Right renal cortex interstitium (tissue), 3 donors: ENCODE measurements around the gene ACAD9. TPM values are rescaled to one million over a fixed set of nuclear protein-coding genes. Genes with fewer than 3 reads are reported as not detected.

Experiments
- DNase-seq, 3 donors: peaks; one replicate each; pipeline ENCODE4 v3.0.0-alpha.2; 2013; ENCODE audit warnings: low read depth in 3 of 3, low spot score in 2 of 3
- polyA plus RNA-seq, 3 donors: library from polyadenylated mRNA; unstranded; fragments of 120-200 nt; gene quantifications; one replicate each; pipeline ENCODE4 v1.2.1, GENCODE V29; 2013; ENCODE audit not compliant: insufficient read length in 3 of 3

Gene ACAD9
- polyA plus RNA-seq, 3 donors = 28.4 to 35.7 (median 34.5) TPM

DNA sequence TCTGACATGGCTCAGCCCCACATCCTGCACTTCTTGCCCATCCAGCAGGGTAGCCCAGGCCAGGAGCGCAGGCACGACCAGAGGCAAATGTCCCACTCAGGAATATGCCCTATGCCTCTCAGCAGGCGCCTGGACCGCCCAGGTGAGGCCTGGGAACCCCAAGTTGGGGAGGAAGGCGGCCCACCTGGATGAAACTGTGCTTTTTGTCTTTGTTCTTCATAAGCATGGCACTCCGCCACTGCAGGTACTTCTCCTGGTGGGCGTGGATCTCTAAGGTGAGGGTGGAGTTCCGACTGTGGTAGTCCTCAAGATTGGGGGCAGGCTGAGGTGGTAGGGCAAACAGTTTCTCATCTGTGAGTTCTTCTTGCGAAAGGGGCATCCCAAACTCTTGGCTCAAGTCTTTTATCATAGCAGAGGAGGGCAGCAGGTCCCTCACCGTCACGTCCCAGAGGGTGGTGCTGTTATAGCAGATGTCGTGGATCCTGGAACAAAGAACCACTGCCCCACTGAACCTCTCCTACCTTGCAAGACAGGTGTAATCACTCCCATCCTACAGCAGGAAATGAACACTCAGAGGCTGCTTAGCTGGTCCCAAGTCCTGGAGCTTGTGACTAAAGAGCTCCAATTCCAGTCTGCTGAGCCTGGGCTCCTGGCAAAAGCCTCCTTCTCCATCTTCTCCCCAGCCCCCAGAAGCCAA lies 53.2 kb downstream of the ACAD9 start:
- DNase-seq = no peak

DNA sequence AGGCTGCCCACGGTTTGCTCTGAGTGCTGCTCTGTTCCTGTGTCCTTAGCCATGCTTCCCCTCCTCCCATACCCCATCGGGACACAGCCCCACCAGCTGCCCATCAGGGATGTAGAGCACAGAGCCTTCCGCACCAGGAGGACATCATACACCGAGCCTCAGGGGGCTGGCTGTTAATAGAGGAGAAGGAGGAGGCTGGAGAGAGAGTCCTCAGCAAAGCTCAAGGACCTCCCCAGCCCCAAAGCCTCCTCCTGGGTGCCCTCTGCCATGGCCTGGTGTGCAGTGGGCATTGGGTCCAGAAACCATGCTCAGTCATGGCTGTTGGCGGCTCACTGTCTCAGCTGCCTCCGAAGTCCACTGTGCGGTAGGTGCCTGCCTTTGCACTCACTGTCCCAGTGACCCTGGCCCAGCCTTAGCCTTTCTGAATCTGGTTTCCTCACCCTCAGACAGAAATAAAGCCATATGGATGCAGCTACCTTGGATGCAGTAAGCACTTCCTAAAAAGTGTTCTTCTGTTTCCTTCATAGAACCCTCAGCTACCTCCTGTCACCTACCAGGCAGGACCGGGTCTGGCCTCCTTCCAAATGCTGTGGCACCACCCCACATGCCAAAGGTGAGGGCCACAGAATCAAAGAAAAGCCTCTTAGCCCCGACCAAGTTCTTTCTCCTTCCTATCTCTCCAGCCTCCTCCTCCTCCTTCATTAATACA lies 53.9 kb downstream of the ACAD9 start:
- DNase-seq = no peak

DNA sequence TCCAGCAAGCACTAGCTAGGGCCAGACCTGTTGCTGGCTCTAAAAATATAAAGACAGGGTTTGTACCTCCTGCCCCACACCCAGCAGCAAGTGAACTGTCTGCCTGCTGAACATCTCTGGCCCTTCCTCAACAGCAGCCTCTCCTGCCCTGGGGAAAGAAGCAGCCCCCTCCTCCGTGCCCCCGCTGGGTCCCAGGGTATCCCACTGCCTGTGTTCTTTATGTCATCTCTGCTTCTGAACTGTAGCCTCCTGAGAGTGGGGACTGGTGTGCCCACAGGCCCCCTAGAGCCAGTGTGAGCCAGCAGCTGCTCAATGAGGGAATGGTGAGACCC lies 54.5 kb downstream of the ACAD9 start:
- DNase-seq = no peak

DNA sequence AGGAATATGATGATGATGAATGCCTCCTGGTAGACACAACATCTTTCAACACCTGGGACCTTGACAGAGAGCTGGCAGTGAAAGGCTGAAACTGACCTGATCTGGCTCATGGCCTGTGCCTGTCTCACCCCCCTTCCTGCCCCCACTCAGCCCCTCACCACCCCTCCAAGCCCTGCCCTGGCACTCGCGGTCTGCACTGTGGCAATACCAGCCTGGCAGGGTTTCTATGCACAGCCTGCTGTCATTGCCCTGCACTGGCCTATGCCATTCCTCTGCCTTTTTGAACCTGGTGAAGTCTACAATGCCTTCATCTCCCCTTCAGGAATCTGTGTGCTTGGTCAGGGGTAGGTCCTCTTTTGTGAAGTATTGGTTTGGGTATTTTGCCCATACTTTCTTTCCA lies 56.5 kb downstream of the ACAD9 start:
- DNase-seq = no peak

DNA sequence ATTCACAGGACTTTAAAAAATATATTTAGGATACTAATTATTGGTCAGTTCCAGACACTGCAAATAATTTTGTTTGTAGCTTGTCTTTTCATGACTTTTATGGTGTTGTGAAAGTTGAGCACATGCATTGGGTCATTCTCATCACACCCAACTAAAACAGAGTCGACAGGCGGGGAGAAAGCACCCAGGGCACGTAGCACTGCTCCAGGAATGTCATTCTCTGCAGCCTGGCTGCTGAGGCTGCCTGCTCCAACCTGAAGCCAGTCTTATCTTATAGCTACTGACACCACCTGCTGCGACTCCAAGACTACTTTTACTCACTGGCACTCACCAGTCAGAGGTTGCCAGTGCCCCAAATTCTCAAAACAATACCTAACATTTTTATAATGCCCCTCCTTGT lies 56.9 kb downstream of the ACAD9 start:
- DNase-seq = no peak

DNA sequence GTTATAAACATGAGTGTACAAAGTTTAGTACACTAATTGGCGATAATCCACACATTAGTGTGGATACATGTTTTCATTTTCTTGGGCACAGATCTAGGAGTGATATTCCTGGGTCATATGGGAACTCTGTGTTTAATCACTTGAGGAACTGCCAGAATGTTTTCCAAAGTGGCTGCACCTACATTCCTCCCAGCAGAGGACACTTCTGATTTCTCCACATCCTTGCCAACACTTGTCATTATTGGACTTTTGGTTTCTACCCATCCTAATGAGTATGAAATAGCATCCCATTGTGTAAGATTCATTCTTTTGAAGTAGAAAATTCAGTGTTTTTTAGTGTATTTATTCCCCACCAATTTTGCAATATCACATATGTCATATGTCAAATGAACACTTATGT lies 60.8 kb downstream of the ACAD9 start:
- DNase-seq = no peak

DNA sequence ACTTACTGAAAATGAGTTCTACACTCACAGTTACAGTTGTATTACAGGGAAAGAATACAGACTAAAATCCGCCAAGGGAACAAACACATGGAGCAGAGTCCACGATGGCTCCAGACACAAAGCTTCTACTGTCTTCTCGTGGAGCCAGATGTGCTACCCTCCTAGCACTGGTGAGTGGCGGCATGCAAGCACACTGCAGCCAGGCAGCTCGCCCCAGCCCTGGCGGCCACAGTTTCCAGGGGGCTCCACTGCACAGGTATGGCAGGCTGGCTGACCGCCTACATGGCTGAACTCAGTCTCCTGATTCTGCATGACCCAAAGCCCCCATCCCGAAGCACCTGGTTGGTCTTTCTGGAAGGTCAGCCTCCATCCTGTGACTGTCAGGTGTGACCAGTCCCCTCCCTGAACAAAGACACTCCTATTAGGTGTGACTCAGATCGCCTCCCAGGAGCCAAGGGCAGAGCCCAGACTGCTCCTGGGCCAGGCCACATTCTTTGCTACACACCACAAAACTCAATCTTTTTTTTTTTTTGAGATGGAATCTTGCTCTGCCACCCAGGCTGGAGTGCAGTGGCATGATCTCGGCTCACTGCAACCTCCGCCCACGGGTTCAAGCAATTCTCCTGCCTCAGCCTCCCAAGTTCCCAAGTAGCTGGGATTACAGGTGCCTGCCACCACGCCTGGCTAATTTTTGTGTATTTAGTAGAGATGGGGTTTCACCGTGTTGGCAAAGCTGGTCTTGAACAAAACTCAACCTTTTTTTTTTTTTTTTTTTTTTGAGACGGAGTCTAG lies 62.9 kb downstream of the ACAD9 start:
- DNase-seq = no peak

DNA sequence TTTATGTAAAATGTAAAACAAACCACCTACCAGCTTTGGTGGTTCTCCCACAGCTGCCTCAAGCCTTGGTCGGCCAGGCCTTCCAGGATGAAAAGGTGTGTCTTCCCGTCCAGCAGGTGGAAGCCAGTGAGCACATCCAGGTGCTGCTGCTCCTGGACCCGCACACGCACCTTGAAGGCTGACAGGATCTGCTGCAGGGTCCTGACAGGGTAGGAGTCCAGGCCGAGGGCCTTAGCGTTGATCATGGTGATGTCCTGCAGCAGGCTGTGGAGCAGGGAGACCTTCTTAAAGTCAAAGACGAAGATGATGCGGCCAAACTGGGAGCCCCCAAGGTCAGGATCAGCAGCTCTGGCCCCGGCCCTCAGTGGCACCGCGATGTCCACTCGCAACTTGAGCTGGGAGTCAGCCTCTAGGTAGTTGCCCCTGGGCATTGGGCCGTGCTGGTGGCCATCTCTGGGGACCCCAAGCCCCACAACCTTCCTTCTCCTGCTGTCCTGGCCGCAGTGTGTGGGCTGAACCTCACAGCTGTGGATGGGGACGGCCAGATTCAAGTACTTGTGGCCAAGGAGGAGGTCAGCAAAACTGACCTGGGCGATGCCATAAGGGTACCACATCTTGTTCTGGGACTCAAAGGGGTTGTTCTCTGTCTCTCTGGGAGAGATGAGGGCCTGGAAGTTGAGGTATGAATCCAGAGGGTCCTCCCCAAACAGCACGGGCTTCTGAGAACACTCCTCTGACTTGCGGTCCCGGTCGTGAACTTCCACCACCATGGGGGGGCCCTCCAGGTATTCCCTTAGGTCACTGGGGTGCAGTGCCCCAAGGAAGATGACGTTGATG lies 65.8 kb downstream of the ACAD9 start:
- DNase-seq = no peak

DNA sequence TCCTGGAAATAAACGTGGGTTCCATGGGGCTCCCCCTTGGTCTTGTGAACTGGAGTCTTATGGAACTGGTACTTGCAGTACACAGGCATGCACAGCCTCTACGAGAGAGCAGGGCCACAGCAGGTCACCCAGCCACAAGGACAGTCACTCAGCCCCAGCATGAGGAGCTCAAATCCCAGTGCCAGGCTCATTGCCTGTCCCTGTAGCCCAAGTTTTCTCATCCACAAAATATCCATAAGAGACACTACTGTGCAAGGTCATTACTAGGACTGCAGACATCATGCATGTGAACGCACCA lies 66.4 kb downstream of the ACAD9 start:
- DNase-seq = no peak

DNA sequence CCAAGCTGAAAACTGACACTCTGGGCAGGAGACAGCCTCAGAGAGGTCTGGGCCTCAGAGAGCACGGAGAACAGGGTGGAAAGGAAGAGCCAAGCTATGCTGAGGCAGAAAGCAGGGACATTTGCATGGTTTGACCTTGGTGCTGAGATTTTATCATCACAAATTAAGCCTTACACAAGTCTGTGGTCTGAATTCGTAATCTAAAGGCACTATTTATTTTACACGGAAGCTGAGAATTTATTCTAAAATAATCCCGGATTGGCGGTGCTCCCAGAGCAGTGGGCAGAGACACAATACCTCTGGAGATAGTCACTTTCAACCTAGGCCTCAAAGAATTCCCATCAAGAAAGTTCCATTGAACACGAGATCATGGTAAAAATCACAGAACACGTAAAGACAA lies 67.0 kb downstream of the ACAD9 start:
- no peak for DNase-seq

DNA sequence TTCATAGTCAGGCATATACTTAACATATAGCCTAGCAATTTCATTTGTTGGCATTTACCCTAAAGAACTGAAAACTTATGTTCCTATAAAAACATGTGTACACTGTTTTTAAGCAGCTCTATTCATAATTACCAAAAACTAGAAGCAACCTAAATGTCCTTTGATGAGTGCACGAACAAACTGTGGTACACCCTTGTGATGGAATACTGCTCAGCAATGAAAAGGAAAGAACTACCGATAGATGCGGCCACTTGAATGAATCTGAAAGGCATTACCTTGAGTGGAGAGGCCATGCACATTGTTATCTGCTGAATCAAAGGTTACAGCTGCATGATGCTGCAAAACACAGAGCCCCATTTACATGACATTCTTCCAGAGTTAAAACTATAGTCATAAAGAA lies 69.7 kb downstream of the ACAD9 start:
- no peak for DNase-seq

DNA sequence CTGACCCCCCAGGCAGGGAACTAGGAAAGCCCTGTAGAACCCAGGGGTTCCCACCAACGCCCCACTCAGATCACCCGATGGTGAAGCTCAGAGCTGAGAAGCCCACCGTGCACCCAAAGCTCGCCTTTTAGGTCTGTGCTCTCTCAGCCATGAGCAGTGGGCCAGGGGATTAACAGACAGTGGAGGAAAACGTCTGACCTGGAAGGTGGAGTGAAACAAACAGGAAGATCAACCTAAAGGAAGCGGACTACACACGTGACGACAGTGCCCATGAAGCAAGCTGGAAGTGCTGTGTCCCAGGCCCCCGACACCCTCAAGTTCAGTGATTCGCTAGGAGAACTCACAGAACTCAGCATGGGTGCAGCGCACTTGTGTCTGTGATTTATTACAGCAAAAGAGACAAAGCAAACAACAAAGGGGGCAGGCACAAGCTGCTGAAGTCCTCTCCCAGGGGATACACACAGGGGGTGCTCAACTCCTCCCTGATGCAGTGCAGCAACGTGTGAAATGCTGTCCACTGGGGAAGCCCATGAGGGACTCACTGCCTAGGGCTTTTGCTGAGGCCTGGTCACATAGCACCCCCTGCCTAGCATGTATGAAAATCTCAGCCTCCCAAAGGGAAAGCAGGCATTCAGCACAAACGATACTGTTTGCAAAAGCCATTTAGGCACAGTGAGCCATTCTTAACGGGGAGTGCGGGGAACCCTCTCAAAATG lies 71.0 kb downstream of the ACAD9 start:
- no peak for DNase-seq

DNA sequence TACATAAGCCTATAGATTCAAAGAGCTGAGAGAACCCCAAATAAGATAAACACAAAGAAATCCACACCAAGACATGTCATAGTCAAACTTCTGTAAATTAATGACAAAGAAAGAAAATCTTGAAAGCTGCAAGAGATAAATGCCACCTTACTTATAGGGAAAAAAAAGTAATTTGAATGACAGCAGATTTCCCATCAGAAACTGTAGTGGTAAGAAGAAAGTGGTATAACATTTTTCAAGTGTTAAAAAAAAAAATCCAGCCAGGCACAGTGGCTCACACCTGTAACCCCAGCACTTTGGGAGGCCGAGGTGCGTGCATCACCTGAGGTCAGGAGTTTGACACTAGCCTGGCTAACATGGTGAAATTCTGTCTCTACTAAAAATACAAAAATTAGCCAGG lies 77.0 kb downstream of the ACAD9 start:
- DNase-seq = no peak

Other genes starting within 250 kb of the ACAD9 start
- 100 to 1,000 TPM; 217 to 243 (median 232) TPM for gene RPN1, start 228.8 kb upstream of the ACAD9 start, polyA plus RNA-seq
- 100 to 1,000 TPM; 291 to 332 (median 299) TPM for gene RAB7A, start 153.4 kb upstream of the ACAD9 start, polyA plus RNA-seq
- 1 to 10 TPM; 1.1 to 1.8 (median 1.2) TPM for gene CFAP92, start 114.5 kb downstream of the ACAD9 start, polyA plus RNA-seq
- gene EFCC1, start 121.7 kb downstream of the ACAD9 start, polyA plus RNA-seq = 1 to 10 TPM; 2.2 to 3.0 (median 2.3) TPM
- gene GP9, start 181.2 kb downstream of the ACAD9 start, polyA plus RNA-seq = 1 to 10 TPM in 1 of 3 donors, under 1 TPM in 2; 0.89 to 2.2 (median 0.92) TPM
- 1 to 10 TPM; 4.0 to 5.6 (median 5.3) TPM for gene RAB43, start 242.2 kb downstream of the ACAD9 start, polyA plus RNA-seq